Endothelial cell of umbilical vein (primary cell): ENCODE results near the gene HAL. TPM values are rescaled to one million over a fixed set of nuclear protein-coding genes. Genes with fewer than 3 reads are reported as not detected.

Experiments
- BruUV-seq: library from RNA; stranded (reverse); fragments of 400-500 nt; replicated peaks from 2 replicates; lab custom pipeline; 2021; lab: Mats Ljungman, UMichigan
- CTCF ChIA-PET: fragments of 300-600, 350-600 bp; sonication (Branson Sonifier 250); formaldehyde crosslinking; loops from one replicate; lab custom pipeline; 2021; ENCODE audit warnings: antibody characterized with exemption, inconsistent platforms; lab: Charles Lee
- POLR2A ChIA-PET: fragments of 300-600, 350-600 bp; sonication (Branson Sonifier 250); formaldehyde crosslinking; loops from one replicate; lab custom pipeline; 2021; ENCODE audit warnings: antibody characterized with exemption, inconsistent platforms; lab: Charles Lee
- DNase-seq: peaks from one replicate; pipeline ENCODE4 v3.0.0-alpha.2; 2011; ENCODE audit warnings: low read depth, low spot score
- FAIRE-seq: peaks from 2 replicates; lab custom pipeline; 2011; peaks lifted over from hg19 to GRCh38; lab: Jason Lieb, UNC
- H2AFZ ChIP-seq: 2 replicates; pipeline ENCODE4 v1.6.0; 2012; ENCODE audit warnings: low read depth, low read length, control low read depth, inconsistent platforms
- H3K27ac ChIP-seq: 2 replicates; pipeline ENCODE4 v1.5.1; 2011; ENCODE audit warnings: low read depth, mild to moderate bottlenecking, control low read depth, low read length, moderate library complexity; ENCODE audit not compliant: insufficient read depth
- H3K27me3 ChIP-seq, 2 experiments: 2 replicates each; pipeline versions ENCODE4 v1.6.0 to v1.6.1; 2011; ENCODE audit warnings: low read length in 2 of 2, mixed read lengths in 1 of 2; ENCODE audit not compliant: control insufficient read depth in 2 of 2, insufficient read depth in 2 of 2
- H3K36me3 ChIP-seq, 2 experiments: 2 replicates in 1 of 2; 3 replicates in 1 of 2; pipeline ENCODE4 v1.5.1; 2011; ENCODE audit warnings: low read length in 2 of 2, mild to moderate bottlenecking in 1 of 2, moderate library complexity in 1 of 2; ENCODE audit not compliant: control insufficient read depth in 2 of 2, insufficient read depth in 2 of 2; ENCODE audit errors: extremely low read depth in 1 of 2
- H3K4me1 ChIP-seq: 3 replicates; pipeline ENCODE4 v1.5.1; 2011; ENCODE audit warnings: mild to moderate bottlenecking, low read length; ENCODE audit not compliant: control insufficient read depth, insufficient read depth; ENCODE audit errors: extremely low read depth
- H3K4me2 ChIP-seq: 2 replicates; pipeline ENCODE4 v1.6.1; 2011; ENCODE audit warnings: low read length, control low read depth, mixed read lengths; ENCODE audit not compliant: insufficient read depth
- H3K4me3 ChIP-seq, 3 experiments: fragments of 200-600 bp in 1 of 3; sonication (generic), shearing (Covaris generic) in 1 of 3; replicated peaks in 1 of 3; 2 replicates each; pipeline ENCODE4 v1.5.1; 2011 to 2016; ENCODE audit warnings: control low read depth in 3 of 3, low read length in 3 of 3, mild to moderate bottlenecking in 2 of 3, inconsistent platforms in 1 of 3, low read depth in 1 of 3, moderate library complexity in 1 of 3; ENCODE audit not compliant: insufficient read depth in 1 of 3
- H3K79me2 ChIP-seq: 2 replicates; pipeline ENCODE4 v1.6.0; 2012; ENCODE audit warnings: low read length, inconsistent platforms; ENCODE audit not compliant: control insufficient read depth, insufficient read depth
- H3K9ac ChIP-seq: replicated peaks from 2 replicates; pipeline ENCODE3; 2011; ENCODE audit warnings: low read length, control low read depth; ENCODE audit not compliant: insufficient read depth; ENCODE audit errors: extremely low read depth
- H3K9me1 ChIP-seq: replicated peaks from 3 replicates; pipeline ENCODE4 v1.6.0; 2011; ENCODE audit warnings: mild to moderate bottlenecking, low read length; ENCODE audit not compliant: control insufficient read depth, insufficient read depth; ENCODE audit errors: extremely low read depth
- H3K9me3 ChIP-seq: replicated peaks from 2 replicates; pipeline ENCODE4 v1.5.1; 2012; ENCODE audit warnings: low read length, inconsistent platforms; ENCODE audit not compliant: control insufficient read depth, insufficient read depth
- H4K20me1 ChIP-seq: replicated peaks from 2 replicates; pipeline ENCODE3; 2011; ENCODE audit warnings: mild to moderate bottlenecking, low read length; ENCODE audit not compliant: control insufficient read depth, insufficient read depth; ENCODE audit errors: extremely low read depth
- EZH2 ChIP-seq: IDR thresholded peaks from 2 replicates; pipeline ENCODE4 v1.6.1; 2012; ENCODE audit warnings: borderline replicate concordance, low read depth, mild to moderate bottlenecking, moderate library complexity, low read length, inconsistent platforms; ENCODE audit not compliant: severe bottlenecking
- FOS ChIP-seq: IDR thresholded peaks from 2 replicates; pipeline ENCODE4 v1.6.1; 2011; ENCODE audit warnings: mild to moderate bottlenecking, low read length, moderate library complexity, borderline replicate concordance; ENCODE audit not compliant: insufficient read depth
- GATA2 ChIP-seq: IDR thresholded peaks from 2 replicates; pipeline ENCODE4 v1.7.0; 2011; ENCODE audit warnings: low read depth, mild to moderate bottlenecking, moderate library complexity, mixed read lengths, low read length; ENCODE audit not compliant: insufficient read length, insufficient read depth
- JUN ChIP-seq: IDR thresholded peaks from 2 replicates; pipeline ENCODE4 v1.6.1; 2011; ENCODE audit warnings: borderline replicate concordance, low read depth; ENCODE audit not compliant: insufficient read length, insufficient read depth
- MYC ChIP-seq: IDR thresholded peaks from one replicate; pipeline ENCODE4 v1.6.1; 2011; ENCODE audit warnings: mild to moderate bottlenecking, low read depth, low read length
- POLR2A ChIP-seq: IDR thresholded peaks from 2 replicates; pipeline ENCODE4 v1.6.1; 2012; ENCODE audit warnings: low read depth, mild to moderate bottlenecking, control low read depth, low read length
- POLR2AphosphoS5 ChIP-seq: IDR thresholded peaks from 2 replicates; pipeline ENCODE4 v1.6.1; 2012; ENCODE audit warnings: low read depth, mild to moderate bottlenecking, control low read depth, low read length, moderate library complexity; ENCODE audit not compliant: insufficient read depth
- dilution Hi-C: fragments of 300-500 bp; cut with MboI; formaldehyde crosslinking; loops from one replicate; pipeline ENCODE4 v1.15.0; 2019; ENCODE audit warnings: low sequenced_read_pairs; ENCODE audit not compliant: extremely low pct_ligation_motif_present
- intact Hi-C: fragments of 100-400 bp; cut with micrococcal nuclease; formaldehyde crosslinking; loops from one replicate; pipeline ENCODE4 v1.10.0; 2022
- polyA plus RNA-seq, 4 experiments: library from polyadenylated mRNA; depleted of rRNA in 3 of 4; stranded (reverse) in 3 of 4; unstranded in 1 of 4; fragments of >200 nt; gene quantifications; 2 replicates each; pipeline versions ENCODE4 v1.2.1 to v1.2.3, GENCODE V29; 2011 to 2012; ENCODE audit warnings: missing spikeins in 1 of 4
- total RNA-seq: library from RNA; stranded (reverse); gene quantifications from 2 replicates; pipeline ENCODE4 v1.2.3, GENCODE V29; 2021
- TF ChIP-seq, protein P1 (sequence below), 2 donors: IDR thresholded peaks; 1 replicate in 1 of 2; 2 replicates in 1 of 2; pipeline ENCODE4 v1.5.1; 2011; ENCODE audit warnings: low read length in 2 of 2, mild to moderate bottlenecking in 2 of 2, moderate library complexity in 2 of 2, control low read depth in 1 of 2, inconsistent platforms in 1 of 2, low read depth in 1 of 2; ENCODE audit not compliant: insufficient read depth in 1 of 2; ENCODE audit errors: extremely low read depth in 1 of 2
- TF ChIP-seq, protein P2 (sequence below): IDR thresholded peaks from 2 replicates; pipeline ENCODE4 v1.6.1; 2011; ENCODE audit not compliant: insufficient read depth, insufficient read length

Gene HAL
- total and polyA plus RNA-seq, 2 donors (not counting 3 experiments of a cell fraction or from before 2014, with no cell fraction given): 0.18 to 0.62 TPM

DNA sequence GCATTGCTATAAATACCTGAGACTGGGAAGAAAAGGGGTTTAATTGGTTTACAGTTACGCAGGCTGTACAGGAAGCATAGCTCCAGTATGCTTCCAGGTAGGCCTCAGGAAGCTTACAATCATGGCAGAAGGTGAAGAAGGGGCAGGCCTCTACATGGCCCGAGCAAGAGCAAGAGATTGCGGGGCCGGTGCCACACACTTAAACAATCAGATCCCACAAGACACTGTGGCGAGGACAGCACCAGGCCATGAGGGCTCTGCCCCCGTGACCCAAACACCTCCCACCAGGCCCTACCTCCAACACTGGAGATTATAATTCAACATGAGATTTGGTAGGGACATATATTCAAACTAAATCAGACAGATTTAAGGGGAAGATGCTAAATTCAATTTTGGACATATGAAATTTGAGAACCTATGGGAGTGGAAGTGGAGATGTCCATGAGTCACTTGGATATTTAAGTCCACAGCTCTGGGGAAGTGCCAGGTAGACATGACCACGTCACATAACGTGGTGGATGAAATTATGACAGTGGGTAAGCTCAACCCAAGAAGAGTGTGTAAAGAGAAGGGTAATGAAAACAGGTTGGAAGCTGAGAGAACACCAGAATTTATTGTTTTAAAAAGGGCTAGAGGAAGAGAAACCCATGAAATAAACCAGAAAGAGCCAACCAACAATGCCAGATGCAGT lies 40.8 kb upstream of the HAL start:
- TF ChIP-seq EZH2 (no peak), POLR2A (no peak), MYC (no peak), JUN (no peak), GATA2 (no peak), POLR2AphosphoS5 (no peak), FOS (no peak)
- TF ChIP-seq, protein P1, sequence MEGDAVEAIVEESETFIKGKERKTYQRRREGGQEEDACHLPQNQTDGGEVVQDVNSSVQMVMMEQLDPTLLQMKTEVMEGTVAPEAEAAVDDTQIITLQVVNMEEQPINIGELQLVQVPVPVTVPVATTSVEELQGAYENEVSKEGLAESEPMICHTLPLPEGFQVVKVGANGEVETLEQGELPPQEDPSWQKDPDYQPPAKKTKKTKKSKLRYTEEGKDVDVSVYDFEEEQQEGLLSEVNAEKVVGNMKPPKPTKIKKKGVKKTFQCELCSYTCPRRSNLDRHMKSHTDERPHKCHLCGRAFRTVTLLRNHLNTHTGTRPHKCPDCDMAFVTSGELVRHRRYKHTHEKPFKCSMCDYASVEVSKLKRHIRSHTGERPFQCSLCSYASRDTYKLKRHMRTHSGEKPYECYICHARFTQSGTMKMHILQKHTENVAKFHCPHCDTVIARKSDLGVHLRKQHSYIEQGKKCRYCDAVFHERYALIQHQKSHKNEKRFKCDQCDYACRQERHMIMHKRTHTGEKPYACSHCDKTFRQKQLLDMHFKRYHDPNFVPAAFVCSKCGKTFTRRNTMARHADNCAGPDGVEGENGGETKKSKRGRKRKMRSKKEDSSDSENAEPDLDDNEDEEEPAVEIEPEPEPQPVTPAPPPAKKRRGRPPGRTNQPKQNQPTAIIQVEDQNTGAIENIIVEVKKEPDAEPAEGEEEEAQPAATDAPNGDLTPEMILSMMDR (IDR thresholded peaks at IDR 0.05; ENCODE audit: extremely low read depth in 1 of 2, insufficient read depth in 1 of 2, low read depth in 1 of 2, low read length in 2 of 2): no peak
- TF ChIP-seq, protein P2, sequence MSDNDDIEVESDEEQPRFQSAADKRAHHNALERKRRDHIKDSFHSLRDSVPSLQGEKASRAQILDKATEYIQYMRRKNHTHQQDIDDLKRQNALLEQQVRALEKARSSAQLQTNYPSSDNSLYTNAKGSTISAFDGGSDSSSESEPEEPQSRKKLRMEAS: no peak
- Histone ChIP-seq H3K79me2 (no peaks in the 10 kb centered on the region), H3K9me3 (no peaks in the 10 kb centered on the region), H3K9ac (no peak overlapping the region), H3K9me1 (no peaks in the 10 kb centered on the region), H3K27me3 (no peaks in the 10 kb centered on the region), H2AFZ (no peak overlapping the region), H3K4me3 (no peak overlapping the region), H3K36me3 (no peaks in the 10 kb centered on the region), H3K27ac (no peak overlapping the region), H3K4me1 (peaks cover 10% of the 10 kb centered on the region), H4K20me1 (no peaks in the 10 kb centered on the region), H3K4me2 (no peak overlapping the region)
- no TSS peak for BruUV-seq
- dilution Hi-C loops (no loop called here), intact Hi-C loops (no loop called here)
- no peak for FAIRE-seq
- POLR2A ChIA-PET: no interaction called here
- CTCF ChIA-PET: interaction anchor here (1.4 kb wide), 1 partner anchor 12 kb away, joined by 5 read pairs; no protein-coding TSS in a partner anchor
- DNase-seq: no peak
